Heart left ventricle (tissue), 16 donors: ENCODE data around the gene ARHGAP26. TPM values are rescaled to one million over a fixed set of nuclear protein-coding genes. Genes with fewer than 3 reads are reported as not detected.

Source experiments
- ATAC-seq, 4 donors: fragments of 200-7000 bp; cut with Tn5 transposase; one replicate each; pipeline ENCODE4 v1.9.1; 2020 to 2022; ENCODE audit warnings: moderate library complexity in 4 of 4, mild to moderate bottlenecking in 3 of 4, moderate number of reproducible peaks in 1 of 4
- DNase-seq, 5 donors: peaks; one replicate each; pipeline ENCODE4 v3.0.0-alpha.2; 2020
- H3K27ac ChIP-seq, 12 donors: fragments of 200-600 bp; sonication (generic) in 4 of 12; one replicate each; pipeline versions ENCODE4 v1.5.0 to v1.8.0; 2016 to 2022; ENCODE audit warnings: mild to moderate bottlenecking in 2 of 12
- H3K27me3 ChIP-seq, 9 donors: fragments of 200-600 bp; sonication (generic) in 2 of 9; one replicate each; pipeline versions ENCODE4 v1.5.1 to v1.8.0; 2016 to 2022; ENCODE audit warnings: mild to moderate bottlenecking in 3 of 9
- H3K36me3 ChIP-seq, 9 donors: fragments of 200-600 bp; sonication (generic) in 2 of 9; one replicate each; pipeline versions ENCODE4 v1.5.0 to v1.8.0; 2018 to 2022; ENCODE audit warnings: mild to moderate bottlenecking in 2 of 9
- H3K4me1 ChIP-seq, 12 donors: fragments of 200-600 bp; sonication (generic) in 4 of 12; one replicate each; pipeline versions ENCODE4 v1.5.0 to v1.8.0; 2016 to 2022; ENCODE audit warnings: mild to moderate bottlenecking in 3 of 12
- H3K4me3 ChIP-seq, 12 donors: fragments of 200-600 bp; sonication (generic) in 4 of 12; one replicate each; pipeline versions ENCODE4 v1.5.0 to v1.8.0; 2017 to 2022; ENCODE audit warnings: mild to moderate bottlenecking in 9 of 12, moderate library complexity in 4 of 12
- H3K9me3 ChIP-seq, 12 donors: fragments of 200-600 bp; sonication (generic) in 4 of 12; one replicate each; pipeline versions ENCODE4 v1.5.0 to v1.8.0; 2016 to 2022; ENCODE audit warnings: mild to moderate bottlenecking in 1 of 12
- POLR2A ChIP-seq, 2 donors: fragments of 450-650 bp; IDR thresholded peaks; one replicate each; pipeline ENCODE4 v1.6.1; 2017; ENCODE audit warnings: antibody characterized with exemption in 2 of 2, mild to moderate bottlenecking in 2 of 2, moderate library complexity in 2 of 2
- WGBS, 4 donors: extraction: QIAGEN DNeasy Blood & Tissue Kit in 2 of 4; methylation state at CpG; one replicate each; pipeline versions ENCODE4 v1.1.5 to v1.1.7; 2013 to 2018; 5-methylcytosine and 5-hydroxymethylcytosine counted together
- intact Hi-C, 10 donors: fragments of 100-400 bp; cut with DNase I; formaldehyde crosslinking; loops; one replicate each; pipeline versions ENCODE4 v1.11.1 to v1.14.2; 2022
- polyA plus RNA-seq, 2 donors: library from polyadenylated mRNA; stranded (reverse); fragments of 200-250 nt; gene quantifications; one replicate each; pipeline ENCODE4 v1.2.3, GENCODE V29; 2013
- total RNA-seq, 9 donors: library from RNA; depleted of rRNA in 2 of 9; stranded (reverse); fragments of >200 nt in 2 of 9; fragmentation: NEBNext Ultra II Directional in 3 of 9; extraction: Animal tissue kit (Norgen Biotek cat#: 25700) in 3 of 9; gene quantifications; one replicate each; pipeline versions ENCODE4 v1.1.0 to v1.2.4, GENCODE V29; 2016 to 2023
- TF ChIP-seq, protein P1 (sequence below), 12 donors: fragments of 200-600 bp; sonication (generic) in 4 of 12; IDR thresholded peaks; one replicate each; pipeline versions ENCODE4 v1.5.0 to v1.8.0; 2018 to 2022; ENCODE audit warnings: antibody characterized with exemption in 12 of 12, mild to moderate bottlenecking in 5 of 12
- donor health status: ischemic (EF 13 %, LVEDD 7.1; RV severe dilation, severe dysfunction).
- donor health status: healthy with polysubstance abuse.
- donor health status: DM: no; HTN: yes; CAD: no.
- donor health status: DM: no; HTN: no; CAD: no.
- donor health status: ischemic (EF 25% LVEDD 6.9; RV normal size, moderate dysfunction).
- donor health status: ischemic (EF 25% LVEDD 5.7; RV mildly dilated, moderate dysfunction).
- donor health status: healthy.
- donor health status: DM: yes; HTN: yes; CAD: no.
- donor health status: ischemic (EF 35%, LVEDD 5.7; RV mildly dilated, moderate dysfunction).
- donor health status: nonischemic (EF 11% LVEDD 7.7; RV severe dilation, severe dysfunction).
- donor health status: DM: yes; HTN: yes; CAD: no.
- donor health status: PGD.
- donor health status: ischemic (EF 29% LVEDD 5.4; RV normal size, mild dysfunction).
- donor health status: nonischemic (EF 23%, LVEDD 6.1; RV moderate dilation, normal function).

ARHGAP26 gene
- total and polyA plus RNA-seq, 11 donors, result 11.9 to 52.1 (median 33.7) TPM

DNA sequence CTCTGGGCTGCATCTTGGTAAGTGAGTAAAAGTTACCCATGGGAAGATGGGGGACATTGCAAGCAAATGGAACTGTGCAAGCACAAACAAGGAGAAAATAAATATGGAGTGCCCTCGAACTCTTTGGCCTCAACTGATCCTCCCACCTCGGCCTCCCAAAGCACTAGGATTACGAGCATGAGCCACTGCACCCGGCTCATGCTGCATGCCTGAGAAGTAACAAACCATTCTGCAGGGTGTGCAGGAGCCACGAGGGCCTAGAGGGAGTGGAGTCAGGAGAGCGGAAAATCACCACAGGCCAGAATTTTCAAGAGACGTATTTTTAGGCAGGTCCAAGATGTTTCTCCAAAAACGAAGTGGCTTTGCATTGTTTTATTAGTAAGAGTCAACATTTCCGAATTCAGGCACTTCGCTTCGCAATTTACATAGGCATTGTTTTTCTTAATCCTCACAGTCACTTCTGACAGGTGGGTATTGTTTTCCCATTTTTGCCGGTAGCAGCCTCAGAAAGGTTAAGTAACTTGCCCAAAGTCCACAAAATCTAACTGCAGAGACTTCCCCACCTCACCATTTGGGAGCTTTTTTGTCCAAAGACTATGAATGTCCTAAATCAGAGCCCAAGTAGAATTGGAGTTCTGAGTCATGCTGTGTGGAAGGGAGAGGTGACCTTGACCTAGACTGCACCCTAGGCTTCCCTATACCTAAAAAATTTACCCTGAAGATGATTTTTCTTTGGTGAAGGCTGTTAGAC lies 403.1 kb downstream of the ARHGAP26 start:
- Histone ChIP-seq H3K4me1 (peaks cover 0 to 48% (median 9%) of the 10 kb centered on the region in 12 donors), H3K27ac (no peak overlapping the region)
- TF ChIP-seq POLR2A (IDR thresholded peaks at IDR 0.05), result no peak
- TF ChIP-seq, protein P1, sequence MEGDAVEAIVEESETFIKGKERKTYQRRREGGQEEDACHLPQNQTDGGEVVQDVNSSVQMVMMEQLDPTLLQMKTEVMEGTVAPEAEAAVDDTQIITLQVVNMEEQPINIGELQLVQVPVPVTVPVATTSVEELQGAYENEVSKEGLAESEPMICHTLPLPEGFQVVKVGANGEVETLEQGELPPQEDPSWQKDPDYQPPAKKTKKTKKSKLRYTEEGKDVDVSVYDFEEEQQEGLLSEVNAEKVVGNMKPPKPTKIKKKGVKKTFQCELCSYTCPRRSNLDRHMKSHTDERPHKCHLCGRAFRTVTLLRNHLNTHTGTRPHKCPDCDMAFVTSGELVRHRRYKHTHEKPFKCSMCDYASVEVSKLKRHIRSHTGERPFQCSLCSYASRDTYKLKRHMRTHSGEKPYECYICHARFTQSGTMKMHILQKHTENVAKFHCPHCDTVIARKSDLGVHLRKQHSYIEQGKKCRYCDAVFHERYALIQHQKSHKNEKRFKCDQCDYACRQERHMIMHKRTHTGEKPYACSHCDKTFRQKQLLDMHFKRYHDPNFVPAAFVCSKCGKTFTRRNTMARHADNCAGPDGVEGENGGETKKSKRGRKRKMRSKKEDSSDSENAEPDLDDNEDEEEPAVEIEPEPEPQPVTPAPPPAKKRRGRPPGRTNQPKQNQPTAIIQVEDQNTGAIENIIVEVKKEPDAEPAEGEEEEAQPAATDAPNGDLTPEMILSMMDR (IDR thresholded peaks at IDR 0.05), result no peak

DNA sequence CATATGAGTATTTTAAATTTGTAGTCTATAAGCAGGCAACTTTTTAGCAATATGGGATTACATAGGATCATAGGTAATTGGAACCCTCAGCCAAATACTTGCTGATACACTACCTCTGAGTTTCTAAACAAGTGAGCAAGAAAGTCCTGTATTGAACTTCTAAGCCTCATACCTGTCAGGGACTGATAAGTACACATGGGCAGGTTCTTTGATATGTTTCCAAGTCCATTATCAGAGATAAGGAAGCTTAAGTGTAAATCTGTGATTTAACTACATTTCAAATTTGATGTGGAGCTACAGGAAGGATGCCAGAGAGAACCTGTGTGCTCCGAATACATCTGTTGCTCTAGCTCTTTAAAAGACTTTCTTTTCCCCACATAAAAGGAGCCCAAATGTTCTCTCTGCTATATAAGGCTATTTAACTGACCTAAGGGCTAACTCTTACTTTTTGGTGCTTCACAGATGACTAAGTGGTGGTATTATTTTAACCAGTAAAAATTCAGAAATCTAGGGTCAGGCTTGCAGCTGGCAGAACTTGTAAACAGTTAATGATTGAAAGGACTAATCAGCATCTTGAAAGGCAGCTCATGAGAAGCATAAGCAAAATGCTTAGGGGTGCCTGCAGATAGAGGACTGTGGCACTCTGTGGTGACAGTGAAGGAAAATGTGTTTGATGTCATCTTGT lies 404.7 kb downstream of the ARHGAP26 start:
- Histone ChIP-seq H3K9me3 (no peaks in the 10 kb centered on the region), H3K27ac (no peak overlapping the region), H3K36me3 (peaks cover 0 to 11% (median 0%) of the 10 kb centered on the region in 9 donors), H3K27me3 (no peaks in the 10 kb centered on the region), H3K4me1 (peaks cover 0 to 55% (median 14%) of the 10 kb centered on the region in 12 donors), H3K4me3 (no peak overlapping the region)
- DNase-seq (no peak), ATAC-seq (no peak)
- TF ChIP-seq, protein P1 (IDR thresholded peaks at IDR 0.05), result no peak
- no peak for TF ChIP-seq POLR2A (IDR thresholded peaks at IDR 0.05)
- 50 to 84% (median 63%) methylated on average over 1 of the region's 1 CpG for WGBS, 4 donors
- intact Hi-C loops, result no loop called here

More for the DNA sequence above, 403.1 kb downstream of the ARHGAP26 start:
- Histone ChIP-seq H3K9me3 (no peaks in the 10 kb centered on the region), H3K4me3 (no peak overlapping the region), H3K27me3 (no peaks in the 10 kb centered on the region), H3K36me3 (peaks cover 0 to 7% (median 0%) of the 10 kb centered on the region in 9 donors)
- WGBS, 4 donors, result 95 to 96% (median 96%) methylated on average over 12 of the region's 12 CpGs
- intact Hi-C loops, result no loop called here
- DNase-seq, result no peak
- no peak for ATAC-seq

DNA sequence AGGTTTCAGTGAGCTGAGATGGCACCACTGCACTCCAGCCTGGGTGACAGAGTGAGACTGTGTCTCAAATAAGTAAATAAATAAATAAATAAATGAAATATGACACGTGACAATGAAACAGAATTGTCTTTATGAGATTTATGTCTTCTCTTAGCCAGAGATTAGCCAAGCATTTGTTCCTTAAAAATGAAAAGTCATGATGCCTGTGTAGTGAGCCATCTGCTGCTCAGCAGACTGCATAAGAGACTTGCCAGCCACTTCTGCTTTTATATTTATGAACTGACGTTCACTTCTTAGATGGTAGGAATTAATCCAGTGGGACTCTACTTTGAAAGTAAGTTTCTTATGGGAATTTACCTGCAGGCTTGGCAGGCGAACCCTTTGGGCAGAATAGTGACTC lies 405.9 kb downstream of the ARHGAP26 start:
- H3K4me1 ChIP-seq, result peaks cover 0 to 59% (median 14%) of the 10 kb centered on the region in 12 donors
- TF ChIP-seq POLR2A (IDR thresholded peaks at IDR 0.05), result no peak
- TF ChIP-seq, protein P1 (IDR thresholded peaks at IDR 0.05), result no peak
- H3K36me3 ChIP-seq, result peaks cover 0 to 11% (median 0%) of the 10 kb centered on the region in 9 donors
- no peaks in the 10 kb centered on the region for H3K9me3 ChIP-seq
- intact Hi-C loops, result no loop called here
- no peaks in the 10 kb centered on the region for H3K27me3 ChIP-seq
- no peak overlapping the region for H3K4me3 ChIP-seq
- peak in 1 of 4 donors; percentile 56 for ATAC-seq
- 64 to 81% (median 79%) methylated on average over 3 of the region's 3 CpGs for WGBS, 4 donors
- no peak overlapping the region for H3K27ac ChIP-seq
- DNase-seq, result no peak
